Measurements from ENCODE around the gene RTN4RL2.

The RTN4RL2 gene

DNA sequence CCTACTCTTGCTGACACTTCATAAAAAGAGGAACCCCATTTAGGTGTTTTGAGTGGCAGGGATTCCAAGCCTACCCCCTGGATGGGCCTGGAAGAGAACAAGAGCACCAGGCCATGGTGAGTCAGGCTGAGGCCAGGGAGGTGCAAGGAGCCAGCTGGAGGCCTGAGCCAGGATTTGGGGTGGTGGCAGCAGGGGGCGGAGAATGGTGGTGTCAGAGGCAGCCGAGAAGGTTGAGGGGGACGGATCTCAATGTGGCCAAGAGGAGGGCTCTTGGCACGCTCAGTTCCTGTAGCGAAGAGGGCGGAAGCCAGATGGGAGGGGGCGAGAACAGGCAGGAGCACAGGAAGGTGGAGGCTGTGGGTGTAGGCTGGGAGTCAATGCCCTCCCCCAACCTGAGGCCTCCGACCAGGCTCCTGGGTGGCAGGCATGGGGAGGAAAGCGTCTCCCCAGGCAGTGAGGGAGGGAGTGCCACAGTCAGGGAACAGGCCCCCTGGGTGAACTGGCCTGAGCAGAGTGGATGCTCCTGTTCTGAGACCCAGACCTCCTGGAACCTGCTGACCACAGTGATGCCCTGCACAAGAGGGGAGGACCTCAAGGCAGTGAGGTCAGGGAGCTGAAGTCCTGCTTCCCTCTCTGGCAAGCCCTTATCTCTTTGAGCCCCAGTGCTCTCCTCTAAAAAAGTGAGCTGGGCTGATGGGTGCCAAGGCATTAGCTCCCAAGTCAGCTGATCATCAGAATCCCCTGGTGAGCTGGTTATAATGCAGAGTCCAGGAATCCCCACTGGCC is 13.9 kb downstream of the RTN4RL2 start:
- DNase-seq (ENCODE audit: low spot score) = no peak
- TF ChIP-seq, protein P1, sequence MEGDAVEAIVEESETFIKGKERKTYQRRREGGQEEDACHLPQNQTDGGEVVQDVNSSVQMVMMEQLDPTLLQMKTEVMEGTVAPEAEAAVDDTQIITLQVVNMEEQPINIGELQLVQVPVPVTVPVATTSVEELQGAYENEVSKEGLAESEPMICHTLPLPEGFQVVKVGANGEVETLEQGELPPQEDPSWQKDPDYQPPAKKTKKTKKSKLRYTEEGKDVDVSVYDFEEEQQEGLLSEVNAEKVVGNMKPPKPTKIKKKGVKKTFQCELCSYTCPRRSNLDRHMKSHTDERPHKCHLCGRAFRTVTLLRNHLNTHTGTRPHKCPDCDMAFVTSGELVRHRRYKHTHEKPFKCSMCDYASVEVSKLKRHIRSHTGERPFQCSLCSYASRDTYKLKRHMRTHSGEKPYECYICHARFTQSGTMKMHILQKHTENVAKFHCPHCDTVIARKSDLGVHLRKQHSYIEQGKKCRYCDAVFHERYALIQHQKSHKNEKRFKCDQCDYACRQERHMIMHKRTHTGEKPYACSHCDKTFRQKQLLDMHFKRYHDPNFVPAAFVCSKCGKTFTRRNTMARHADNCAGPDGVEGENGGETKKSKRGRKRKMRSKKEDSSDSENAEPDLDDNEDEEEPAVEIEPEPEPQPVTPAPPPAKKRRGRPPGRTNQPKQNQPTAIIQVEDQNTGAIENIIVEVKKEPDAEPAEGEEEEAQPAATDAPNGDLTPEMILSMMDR (IDR thresholded peaks at IDR 0.05; ENCODE audit: borderline replicate concordance, control extremely low read depth, extremely low read depth, insufficient read depth, missing control alignments) = no peak
- in situ Hi-C loops (cut with MboI; ENCODE audit: low sequenced_read_pairs, unreplicated experiment) = no loop called here

DNA sequence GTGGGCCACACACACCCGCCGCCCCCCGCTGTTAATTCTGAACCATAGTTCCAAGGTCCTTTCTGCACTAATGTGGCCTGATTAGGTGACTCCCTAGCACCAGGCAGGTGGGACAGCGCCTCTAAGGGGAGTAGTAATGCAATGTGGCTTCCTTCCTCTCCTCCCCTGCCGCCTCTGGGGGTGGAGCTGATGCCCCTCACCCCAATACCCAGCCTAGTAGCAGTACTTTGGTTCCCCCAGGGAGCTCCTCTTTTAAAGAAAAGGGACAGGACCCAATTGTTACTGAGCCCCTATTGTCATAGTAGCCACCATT is 14.4 kb downstream of the RTN4RL2 start:
- TF ChIP-seq, protein P1 (IDR thresholded peaks at IDR 0.05; ENCODE audit: borderline replicate concordance, control extremely low read depth, extremely low read depth, insufficient read depth, missing control alignments) = no peak
- in situ Hi-C loops (cut with MboI; ENCODE audit: low sequenced_read_pairs, unreplicated experiment) = no loop called here
- no peak for DNase-seq (ENCODE audit: low spot score)

DNA sequence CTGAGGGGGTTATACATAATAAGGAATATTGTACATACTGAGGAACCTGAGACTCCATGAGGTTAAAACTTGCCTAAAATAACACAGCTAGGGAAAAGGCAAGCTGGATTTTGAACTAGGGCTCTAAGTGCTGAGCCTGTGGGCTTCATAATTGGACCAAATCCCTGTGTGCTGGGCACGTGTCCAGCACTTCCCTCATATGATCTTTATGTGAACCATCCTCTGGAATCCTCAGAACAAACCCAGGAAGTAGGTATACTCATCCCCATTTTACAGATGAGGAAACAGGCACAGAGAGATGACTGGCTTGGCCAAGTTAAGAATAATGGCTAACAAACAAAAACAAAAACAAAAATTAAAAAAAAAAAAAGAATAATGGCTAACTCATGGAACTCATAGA is 14.9 kb downstream of the RTN4RL2 start:
- in situ Hi-C loops (cut with MboI; ENCODE audit: low sequenced_read_pairs, unreplicated experiment) = no loop called here

DNA sequence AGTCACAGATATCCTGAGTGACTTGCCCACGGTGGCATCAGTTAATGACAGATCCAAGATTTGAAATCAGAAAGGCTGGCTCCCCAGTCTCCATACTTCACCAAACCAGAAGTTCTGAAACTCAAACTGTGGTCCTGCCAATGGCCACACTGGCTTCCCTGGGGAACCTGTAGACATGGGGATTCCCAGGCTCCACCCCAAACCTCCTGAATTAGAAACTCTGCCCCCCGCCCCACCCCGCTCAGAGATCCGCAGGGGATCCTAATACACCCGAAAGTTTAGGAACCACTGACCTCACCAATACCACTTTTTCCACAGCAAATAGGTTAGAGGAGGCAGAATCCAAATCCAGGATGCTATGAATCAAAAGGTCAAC is 15.3 kb downstream of the RTN4RL2 start:
- TF ChIP-seq, protein P1 (IDR thresholded peaks at IDR 0.05; ENCODE audit: borderline replicate concordance, control extremely low read depth, extremely low read depth, insufficient read depth, missing control alignments) = no peak
- DNase-seq (ENCODE audit: low spot score) = no peak
- in situ Hi-C loops (cut with MboI; ENCODE audit: low sequenced_read_pairs, unreplicated experiment) = no loop called here

More for the DNA sequence above, 14.9 kb downstream of the RTN4RL2 start:
- no peak for DNase-seq (ENCODE audit: low spot score)
- TF ChIP-seq, protein P1 (IDR thresholded peaks at IDR 0.05; ENCODE audit: borderline replicate concordance, control extremely low read depth, extremely low read depth, insufficient read depth, missing control alignments) = no peak

DNA sequence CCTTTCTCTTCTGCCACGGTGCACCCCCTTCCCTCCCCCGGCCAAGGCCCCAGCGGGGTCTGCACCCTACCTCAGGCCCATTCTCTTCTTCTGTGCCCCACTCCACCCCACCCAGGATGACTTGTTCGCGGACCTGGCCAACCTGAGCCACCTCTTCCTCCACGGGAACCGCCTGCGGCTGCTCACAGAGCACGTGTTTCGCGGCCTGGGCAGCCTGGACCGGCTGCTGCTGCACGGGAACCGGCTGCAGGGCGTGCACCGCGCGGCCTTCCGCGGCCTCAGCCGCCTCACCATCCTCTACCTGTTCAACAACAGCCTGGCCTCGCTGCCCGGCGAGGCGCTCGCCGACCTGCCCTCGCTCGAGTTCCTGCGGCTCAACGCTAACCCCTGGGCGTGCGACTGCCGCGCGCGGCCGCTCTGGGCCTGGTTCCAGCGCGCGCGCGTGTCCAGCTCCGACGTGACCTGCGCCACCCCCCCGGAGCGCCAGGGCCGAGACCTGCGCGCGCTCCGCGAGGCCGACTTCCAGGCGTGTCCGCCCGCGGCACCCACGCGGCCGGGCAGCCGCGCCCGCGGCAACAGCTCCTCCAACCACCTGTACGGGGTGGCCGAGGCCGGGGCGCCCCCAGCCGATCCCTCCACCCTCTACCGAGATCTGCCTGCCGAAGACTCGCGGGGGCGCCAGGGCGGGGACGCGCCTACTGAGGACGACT is 15.9 kb downstream of the RTN4RL2 start:
- in situ Hi-C loops (cut with MboI; ENCODE audit: low sequenced_read_pairs, unreplicated experiment) = no loop called here
- DNase-seq (ENCODE audit: low spot score) = peak; percentile 73
- TF ChIP-seq, protein P1 (IDR thresholded peaks at IDR 0.05; ENCODE audit: borderline replicate concordance, control extremely low read depth, extremely low read depth, insufficient read depth, missing control alignments) = peak; percentile 5

DNA sequence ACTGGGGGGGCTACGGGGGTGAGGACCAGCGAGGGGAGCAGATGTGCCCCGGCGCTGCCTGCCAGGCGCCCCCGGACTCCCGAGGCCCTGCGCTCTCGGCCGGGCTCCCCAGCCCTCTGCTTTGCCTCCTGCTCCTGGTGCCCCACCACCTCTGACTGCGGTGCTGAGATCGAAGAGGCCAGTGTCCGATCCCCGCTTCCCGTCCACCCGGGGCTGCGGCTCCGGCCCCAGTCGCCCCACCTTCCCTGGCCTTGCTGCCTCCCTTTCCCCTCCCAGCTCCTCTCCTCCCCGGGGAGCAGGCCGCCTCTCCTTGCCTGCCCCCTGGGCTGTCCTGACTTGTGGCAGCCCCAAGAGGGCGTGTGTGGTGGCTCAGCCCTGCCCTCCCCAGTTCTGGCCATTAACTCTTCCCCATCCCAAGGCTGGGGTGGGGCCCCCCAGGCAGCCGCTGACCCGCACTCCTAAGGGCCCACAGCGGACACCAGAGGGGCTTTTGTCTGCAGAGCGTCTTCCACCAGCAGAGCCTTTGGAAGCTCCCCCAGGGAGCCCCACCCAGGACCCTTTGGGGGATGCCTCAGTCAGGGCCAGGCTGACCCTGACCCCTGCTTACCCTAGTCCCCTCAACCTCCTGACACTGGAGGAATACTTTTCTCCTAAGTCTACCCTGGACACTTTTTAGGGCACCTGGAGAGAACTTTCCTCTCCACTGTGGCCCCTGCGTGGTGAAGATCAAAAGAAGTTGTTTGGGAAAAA is 16.6 kb downstream of the RTN4RL2 start:
- in situ Hi-C loops (cut with MboI; ENCODE audit: low sequenced_read_pairs, unreplicated experiment) = no loop called here
- DNase-seq (ENCODE audit: low spot score) = peak; percentile 79
- TF ChIP-seq, protein P1 (IDR thresholded peaks at IDR 0.05; ENCODE audit: borderline replicate concordance, control extremely low read depth, extremely low read depth, insufficient read depth, missing control alignments) = peak; percentile 56
